G401.6 (cell line): ENCODE measurements around the gene SLFN13.
"Not testable (repeated sequence)": the region's sequence is repeated elsewhere in the genome, so short reads cannot be mapped to it uniquely, and the experiment has no call there.

Source experiments
- FAIRE-seq: peaks from 2 replicates; lab custom pipeline; 2012; peaks lifted over from hg19 to GRCh38; lab: Jason Lieb, UNC

The SLFN13 gene

GRCh38 chr17:35448214-35448898 lies at the start of gene SLFN13:
SLFN13 (minus strand) TSS chr17:35448766; CDS start chr17:35445680, 3,086 bp downstream.
- no peak for FAIRE-seq

- no peak for FAIRE-seq
Measured at GRCh38 chr17:35496451-35497290, 48.1 kb upstream of the SLFN13 start.

DNA sequence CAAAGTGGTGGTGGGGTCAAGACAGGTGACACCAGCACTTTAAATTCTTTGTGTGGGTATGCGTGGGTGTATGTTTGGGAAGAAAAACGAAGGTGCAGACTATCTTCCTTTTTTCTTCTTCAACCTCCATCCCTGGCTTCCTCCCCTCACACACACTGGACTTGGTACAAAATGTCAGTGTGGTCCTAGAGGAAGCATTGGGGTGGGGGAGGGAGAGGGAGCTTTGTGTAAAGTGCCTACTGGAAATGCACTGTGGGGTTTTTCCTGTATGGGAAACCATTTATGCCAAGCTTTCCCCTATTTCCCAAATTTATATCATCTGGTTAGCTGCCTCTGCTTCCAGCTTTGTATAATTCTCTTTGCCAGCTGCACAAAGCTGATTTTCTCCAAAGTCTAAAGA lies 44.5 kb upstream of the SLFN13 start:
- no peak for FAIRE-seq

DNA sequence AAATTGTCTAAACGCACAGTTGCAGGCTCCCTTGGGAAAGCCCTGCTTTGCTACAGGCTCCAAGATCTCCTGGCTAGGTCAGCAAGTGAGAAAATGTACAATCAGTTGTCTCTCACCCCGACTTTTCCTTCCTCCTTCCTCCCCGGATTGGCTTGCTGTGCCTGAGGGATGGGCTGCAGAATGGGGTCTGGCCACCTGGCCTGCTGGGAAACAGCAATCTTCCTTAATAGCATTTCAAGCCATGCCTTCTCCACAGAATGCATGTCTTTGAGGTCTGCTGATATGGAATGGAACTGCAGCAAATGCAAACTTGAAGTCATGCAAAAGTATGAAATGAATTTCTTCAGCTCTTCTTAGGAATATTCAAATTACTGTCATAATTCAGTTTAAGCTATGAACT lies 42.9 kb upstream of the SLFN13 start:
- no peak for FAIRE-seq

GRCh38 chr17:35489944-35490343 lies 41.4 kb upstream of the SLFN13 start:
- no peak for FAIRE-seq

DNA sequence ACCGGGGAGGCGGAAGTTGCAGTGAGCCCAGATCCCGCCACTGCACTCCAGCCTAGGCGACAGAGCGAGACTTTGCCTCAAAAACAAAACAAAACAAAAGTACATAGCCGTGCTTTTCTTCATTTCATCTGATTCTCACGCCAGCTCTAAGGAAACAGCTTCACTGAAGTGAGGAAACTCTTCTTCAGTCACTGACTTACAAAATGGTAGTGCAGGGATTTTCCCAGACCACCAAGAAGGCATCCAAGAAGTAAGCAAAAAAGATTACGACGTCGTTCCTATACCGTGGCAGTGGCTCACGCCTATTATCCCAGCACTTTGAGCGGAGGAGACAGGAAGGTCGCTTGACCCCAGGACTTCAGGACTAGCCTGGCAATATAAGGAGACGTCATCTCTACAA lies 40.4 kb upstream of the SLFN13 start:
- FAIRE-seq, result no peak

DNA sequence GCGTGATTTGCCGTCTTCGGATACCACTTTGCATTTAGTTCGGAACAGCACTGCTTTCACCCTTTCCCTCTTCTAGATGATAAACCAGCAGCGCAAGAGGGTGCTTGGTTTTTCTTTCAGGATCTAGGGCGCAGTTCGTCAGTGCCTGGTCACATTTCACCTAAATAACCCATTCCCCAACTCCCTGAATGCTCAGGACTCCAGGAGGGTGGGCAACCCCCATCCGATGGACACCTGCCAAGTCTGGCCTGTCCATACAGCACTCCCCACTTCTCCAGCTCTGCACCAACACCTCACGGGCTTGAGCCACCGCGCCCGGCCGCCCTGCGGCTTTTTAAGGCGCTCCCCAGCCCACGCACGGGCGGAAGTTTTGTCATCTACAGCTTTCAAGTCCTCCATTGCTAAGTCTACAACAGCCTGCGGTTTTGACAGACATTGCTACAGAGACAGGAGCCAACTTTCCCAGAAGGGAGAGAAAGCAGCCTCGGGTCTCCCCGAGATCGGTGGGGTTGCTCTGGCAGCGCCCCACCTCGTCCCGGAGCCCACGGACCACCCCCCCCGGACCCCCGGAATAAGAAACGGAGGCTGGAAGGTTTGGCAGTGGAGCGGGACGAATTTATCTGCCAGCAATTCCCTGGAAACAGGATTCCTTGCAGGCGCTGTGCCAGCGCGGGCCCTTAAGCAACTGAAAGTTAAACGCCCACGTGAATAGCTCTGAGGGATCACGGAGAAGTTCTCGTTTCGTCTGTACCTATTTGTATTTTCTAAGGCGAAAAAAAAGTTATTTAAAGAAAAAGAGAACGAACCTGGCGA lies 38.6 kb upstream of the SLFN13 start:
- no peak for FAIRE-seq

GRCh38 chr17:35479271-35479670 lies 30.7 kb upstream of the SLFN13 start:
- FAIRE-seq, result no peak

DNA sequence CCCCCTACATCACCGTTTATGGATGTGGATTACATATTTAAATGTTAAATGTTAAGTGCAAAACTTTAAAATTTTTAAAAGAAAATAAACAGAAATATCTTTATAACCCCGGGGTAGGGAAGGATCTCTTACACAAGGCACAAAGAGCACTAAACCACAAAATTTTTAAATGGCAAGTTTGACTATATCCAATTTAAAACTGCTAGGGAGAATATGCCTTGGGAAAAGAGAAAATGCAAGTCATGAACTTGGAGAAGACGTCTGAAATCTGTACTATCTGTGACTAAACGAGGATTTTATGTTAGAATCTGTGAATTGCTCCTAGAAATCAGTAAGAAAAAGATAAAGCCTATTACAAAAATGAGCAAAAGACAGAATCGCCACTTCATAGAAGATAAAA lies 28.7 kb upstream of the SLFN13 start:
- no peak for FAIRE-seq

DNA sequence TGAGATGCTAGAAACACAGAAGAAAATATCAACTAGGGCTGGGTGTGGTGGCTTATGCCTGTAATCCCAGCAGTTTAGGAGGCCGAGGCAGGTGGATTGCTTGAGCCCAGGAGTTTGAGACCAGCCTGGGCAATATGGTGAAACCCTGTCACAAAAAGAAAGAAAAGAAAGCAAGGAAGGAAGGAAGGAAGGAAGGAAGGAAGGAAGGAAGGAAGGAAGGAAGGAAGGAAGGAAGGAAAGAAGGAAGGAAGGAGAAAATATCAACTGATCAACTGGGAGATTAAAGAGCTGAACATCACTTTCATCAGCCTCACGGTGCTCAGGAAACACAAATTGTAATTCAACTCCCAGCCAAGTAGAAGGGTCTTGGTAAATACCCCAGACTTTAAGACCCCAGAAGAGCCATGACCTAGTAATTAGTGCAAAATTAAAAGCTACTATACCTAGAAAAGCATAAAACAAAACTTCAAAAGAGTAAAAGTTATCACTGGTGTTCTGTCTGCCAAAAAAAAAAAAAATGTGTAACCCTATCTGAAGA lies 27.8 kb upstream of the SLFN13 start:
- no peak for FAIRE-seq

DNA sequence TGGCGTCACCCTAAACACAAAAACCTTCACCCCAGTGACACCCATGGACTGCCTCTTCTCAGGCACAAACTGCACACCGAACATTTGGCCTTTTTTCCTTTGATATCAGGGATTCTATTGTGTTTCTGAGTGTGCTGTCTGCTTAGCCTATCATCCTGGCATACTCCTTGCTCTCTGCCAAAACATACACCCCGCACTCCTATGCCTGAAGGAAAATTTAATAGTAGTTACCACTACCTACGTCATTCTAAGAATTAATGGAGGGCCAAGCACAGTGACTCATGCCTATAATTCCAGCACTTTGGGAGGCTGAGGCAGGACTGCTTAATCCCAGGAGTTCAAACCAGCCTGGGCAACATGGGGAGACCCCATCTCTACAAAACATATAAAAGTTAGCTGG lies 19.9 kb upstream of the SLFN13 start:
- FAIRE-seq, result no peak

GRCh38 chr17:35467824-35468223 lies 19.3 kb upstream of the SLFN13 start:
- FAIRE-seq, result no peak

- no peak for FAIRE-seq
Measured at GRCh38 chr17:35460354-35460851, 11.8 kb upstream of the SLFN13 start.

DNA sequence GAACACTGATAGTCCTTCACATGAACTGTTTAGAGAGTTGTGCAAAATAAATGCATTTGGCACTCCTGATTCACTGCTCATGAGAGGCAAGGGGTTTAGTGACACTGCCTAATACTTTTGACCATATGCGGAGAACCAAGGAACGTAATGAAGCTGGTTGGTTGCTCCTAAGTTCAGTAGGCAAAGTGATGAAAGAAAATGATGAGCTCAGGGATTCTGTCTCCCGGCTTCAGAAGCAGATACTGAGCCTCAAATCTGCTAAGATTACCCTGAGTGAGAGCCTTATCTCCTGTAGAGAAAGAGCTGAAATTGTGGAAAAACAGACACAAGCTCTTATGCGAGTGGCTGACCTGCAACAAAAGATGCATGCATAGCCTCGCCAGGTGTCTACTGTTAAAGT lies 5.5 kb upstream of the SLFN13 start:
- FAIRE-seq, result not testable (repeated sequence)

GRCh38 chr17:35453171-35453570 lies 4.6 kb upstream of the SLFN13 start:
- no peak for FAIRE-seq

GRCh38 chr17:35449371-35449931 lies 885 bp upstream of the SLFN13 start:
- no peak for FAIRE-seq

- no peak for FAIRE-seq
Measured at GRCh38 chr17:35448899-35449227, 297 bp upstream of the SLFN13 start.

GRCh38 chr17:35447499-35447898 lies 1.1 kb downstream of the SLFN13 start:
- FAIRE-seq, result no peak

DNA sequence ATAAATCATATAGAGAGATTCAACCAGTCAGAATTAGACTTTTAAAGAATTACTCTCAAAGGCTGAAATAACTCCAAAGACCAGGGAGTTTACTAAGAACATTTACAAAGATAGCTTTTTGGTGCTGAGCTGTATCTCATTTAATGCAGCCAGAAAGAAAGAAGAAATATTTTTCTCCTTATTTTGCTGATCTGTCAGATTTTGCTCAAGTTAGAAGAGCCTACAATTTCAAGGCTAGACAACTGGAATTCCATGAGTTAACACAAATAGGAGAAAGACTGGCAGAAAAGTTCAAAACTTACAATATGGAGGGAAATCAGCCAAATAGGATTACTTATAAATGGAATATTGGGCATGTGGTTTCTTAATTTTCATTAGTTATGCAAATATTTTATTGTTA lies 10.1 kb downstream of the SLFN13 start:
- FAIRE-seq, result no peak

- FAIRE-seq, result peak; percentile 94
Measured at GRCh38 chr17:35433075-35433894, 15.3 kb downstream of the SLFN13 start.
